Astrocyte of the spinal cord (primary cell): ENCODE measurements around the gene ARHGAP12.

Source experiments
- DNase-seq: peaks from one replicate; pipeline ENCODE4 v3.0.0; 2011; ENCODE audit warnings: low read depth, low spot score
- H3K4me3 ChIP-seq: 2 replicates; pipeline ENCODE4 v1.5.1; 2011; ENCODE audit warnings: low read depth, mild to moderate bottlenecking, low read length, moderate library complexity
- CTCF ChIP-seq: IDR thresholded peaks from 2 replicates; pipeline ENCODE4 v1.5.1; 2012; ENCODE audit warnings: low read depth, mild to moderate bottlenecking, low read length, inconsistent platforms
- in situ Hi-C: cut with HindIII; loops from 2 replicates; pipeline ENCODE4 v1.10.0; 2017; ENCODE audit warnings: low sequenced_read_pairs

The ARHGAP12 gene

GRCh38 chr10:31942435-31942834 lies 13.8 kb upstream of the ARHGAP12 start:
- no peak for DNase-seq
- TF ChIP-seq CTCF: no peak

GRCh38 chr10:31940839-31941653 lies 12.4 kb upstream of the ARHGAP12 start:
- H3K4me3 ChIP-seq: no peak overlapping the region
- TF ChIP-seq CTCF: no peak
- in situ Hi-C loops: no loop called here
- DNase-seq: peak; percentile 94

More at GRCh38 chr10:31942435-31942834, 13.8 kb upstream of the ARHGAP12 start:
- no peak overlapping the region for H3K4me3 ChIP-seq
- in situ Hi-C loops: no loop called here

- no peak for TF ChIP-seq CTCF
- in situ Hi-C loops: no loop called here
- no peak overlapping the region for H3K4me3 ChIP-seq
- peak; percentile 27 for DNase-seq
Observed at GRCh38 chr10:31939797-31940708, 11.4 kb upstream of the ARHGAP12 start.

- in situ Hi-C loops: no loop called here
- no peak for DNase-seq
- no peak overlapping the region for H3K4me3 ChIP-seq
- no peak for TF ChIP-seq CTCF
Observed at GRCh38 chr10:31937371-31937770, 8.7 kb upstream of the ARHGAP12 start.

- in situ Hi-C loops: no loop called here
- TF ChIP-seq CTCF: no peak
- DNase-seq: no peak
- no peak overlapping the region for H3K4me3 ChIP-seq
Observed at GRCh38 chr10:31936933-31937332, 8.3 kb upstream of the ARHGAP12 start.

GRCh38 chr10:31936086-31936485 lies 7.5 kb upstream of the ARHGAP12 start:
- DNase-seq: no peak
- TF ChIP-seq CTCF: no peak
- in situ Hi-C loops: no loop called here
- no peak overlapping the region for H3K4me3 ChIP-seq
